A673 (cell line): Measurements from ENCODE around the gene SEC23B.

Source experiments
- EZH2 ChIP-seq: fragments of 200-600 bp; sonication (generic); IDR thresholded peaks from 2 replicates; pipeline ENCODE4 v1.6.1; 2017; ENCODE audit warnings: borderline replicate concordance, low read depth, mild to moderate bottlenecking, mixed read lengths, antibody characterized with exemption, low read length; ENCODE audit not compliant: poor library complexity, severe bottlenecking
- TF ChIP-seq, protein P1 (sequence below): fragments of 300-800, 200-600 bp; sonication (generic); conservative IDR thresholded peaks from 2 replicates; pipeline ENCODE4 v1.5.1; 2017; ENCODE audit warnings: low read depth, mild to moderate bottlenecking, antibody characterized with exemption, low read length, moderate library complexity, mixed read lengths

DNA sequence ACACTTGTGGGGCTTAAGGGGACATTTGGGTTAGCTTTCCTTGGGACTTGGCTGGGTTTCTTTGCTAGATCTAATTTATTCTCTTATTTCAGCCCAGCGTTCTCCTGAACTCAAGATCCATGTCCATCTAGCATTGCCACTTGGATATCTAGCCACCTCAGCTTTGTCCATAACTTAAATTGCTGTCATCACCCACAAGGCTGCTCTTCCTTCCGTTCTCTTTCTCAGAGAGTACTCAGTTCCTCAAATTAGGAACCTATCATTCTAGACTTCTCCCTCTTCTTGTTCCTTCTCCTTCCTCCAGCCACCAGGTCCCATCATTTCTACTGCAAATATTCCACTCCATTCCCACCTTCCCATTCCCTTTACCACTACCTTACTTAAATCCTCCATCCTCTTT lies 63.8 kb downstream of the SEC23B start:
- TF ChIP-seq, protein P1, sequence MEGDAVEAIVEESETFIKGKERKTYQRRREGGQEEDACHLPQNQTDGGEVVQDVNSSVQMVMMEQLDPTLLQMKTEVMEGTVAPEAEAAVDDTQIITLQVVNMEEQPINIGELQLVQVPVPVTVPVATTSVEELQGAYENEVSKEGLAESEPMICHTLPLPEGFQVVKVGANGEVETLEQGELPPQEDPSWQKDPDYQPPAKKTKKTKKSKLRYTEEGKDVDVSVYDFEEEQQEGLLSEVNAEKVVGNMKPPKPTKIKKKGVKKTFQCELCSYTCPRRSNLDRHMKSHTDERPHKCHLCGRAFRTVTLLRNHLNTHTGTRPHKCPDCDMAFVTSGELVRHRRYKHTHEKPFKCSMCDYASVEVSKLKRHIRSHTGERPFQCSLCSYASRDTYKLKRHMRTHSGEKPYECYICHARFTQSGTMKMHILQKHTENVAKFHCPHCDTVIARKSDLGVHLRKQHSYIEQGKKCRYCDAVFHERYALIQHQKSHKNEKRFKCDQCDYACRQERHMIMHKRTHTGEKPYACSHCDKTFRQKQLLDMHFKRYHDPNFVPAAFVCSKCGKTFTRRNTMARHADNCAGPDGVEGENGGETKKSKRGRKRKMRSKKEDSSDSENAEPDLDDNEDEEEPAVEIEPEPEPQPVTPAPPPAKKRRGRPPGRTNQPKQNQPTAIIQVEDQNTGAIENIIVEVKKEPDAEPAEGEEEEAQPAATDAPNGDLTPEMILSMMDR, result no peak
- TF ChIP-seq EZH2, result no peak
